HEK293 (cell line): ENCODE measurements around the gene C8G.

Source experiments
- SP3 ChIP-seq: fragments of 450-650 bp; formaldehyde crosslinking; IDR thresholded peaks from 2 replicates; pipeline ENCODE4 v1.5.1; 2016; ENCODE audit warnings: missing biosample characterization, missing genetic modification characterization
- ZBTB6 ChIP-seq: fragments of 450-650 bp; formaldehyde crosslinking; IDR thresholded peaks from 2 replicates; pipeline ENCODE4 v1.5.1; 2017; ENCODE audit warnings: missing biosample characterization, missing genetic modification characterization
- ZNF10 ChIP-seq: fragments of 450-650 bp; formaldehyde crosslinking; IDR thresholded peaks from 2 replicates; pipeline ENCODE4 v1.5.1; 2017; ENCODE audit warnings: missing biosample characterization, missing genetic modification characterization
- ZNF157 ChIP-seq: fragments of 450-650 bp; formaldehyde crosslinking; IDR thresholded peaks from 2 replicates; pipeline ENCODE4 v1.5.1; 2016; ENCODE audit warnings: missing biosample characterization, missing genetic modification characterization
- ZNF18 ChIP-seq: fragments of 450-650 bp; formaldehyde crosslinking; IDR thresholded peaks from 2 replicates; pipeline ENCODE4 v1.5.1; 2016; ENCODE audit warnings: missing biosample characterization, missing genetic modification characterization
- ZNF2 ChIP-seq: fragments of 450-650 bp; formaldehyde crosslinking; IDR thresholded peaks from 2 replicates; pipeline ENCODE4 v1.5.1; 2016; ENCODE audit warnings: missing biosample characterization, missing genetic modification characterization
- ZNF23 ChIP-seq: fragments of 450-650 bp; formaldehyde crosslinking; IDR thresholded peaks from 2 replicates; pipeline ENCODE4 v1.5.1; 2016; ENCODE audit warnings: missing biosample characterization, missing genetic modification characterization, borderline replicate concordance
- ZNF280D ChIP-seq: fragments of 450-650 bp; formaldehyde crosslinking; IDR thresholded peaks from 2 replicates; pipeline ENCODE4 v1.5.1; 2016; ENCODE audit warnings: missing biosample characterization, missing genetic modification characterization
- ZNF518A ChIP-seq: fragments of 450-650 bp; formaldehyde crosslinking; conservative IDR thresholded peaks from 2 replicates; pipeline ENCODE4 v1.5.1; 2016; ENCODE audit warnings: low read depth, missing biosample characterization, missing genetic modification characterization
- ZNF624 ChIP-seq: fragments of 450-650 bp; formaldehyde crosslinking; IDR thresholded peaks from 2 replicates; pipeline ENCODE4 v1.5.1; 2017; ENCODE audit warnings: missing biosample characterization, missing genetic modification characterization
- ZNF707 ChIP-seq: fragments of 450-650 bp; formaldehyde crosslinking; IDR thresholded peaks from 2 replicates; pipeline ENCODE4 v1.5.1; 2016; ENCODE audit warnings: missing biosample characterization, missing genetic modification characterization
- ZNF792 ChIP-seq: fragments of 450-650 bp; formaldehyde crosslinking; IDR thresholded peaks from 2 replicates; pipeline ENCODE4 v1.5.1; 2016; ENCODE audit warnings: missing biosample characterization, missing genetic modification characterization
- TF ChIP-seq, protein P1 (sequence below): fragments of 450-650 bp; formaldehyde crosslinking; IDR thresholded peaks from 2 replicates; pipeline ENCODE4 v1.5.1; 2016; ENCODE audit warnings: missing biosample characterization, missing genetic modification characterization
- TF ChIP-seq, protein P2 (sequence below): fragments of 450-650 bp; IDR thresholded peaks from 2 replicates; pipeline ENCODE4 v1.5.1; 2018; ENCODE audit warnings: missing biosample characterization, mild to moderate bottlenecking, missing genetic modification characterization

GRCh38 chr9:136900988-136901515 lies 44.0 kb upstream of the C8G start:
- TF ChIP-seq ZNF707 = no peak
- no peak for TF ChIP-seq ZBTB6
- TF ChIP-seq ZNF23 = no peak
- no peak for TF ChIP-seq ZNF10
- TF ChIP-seq ZNF2 = no peak
- no peak for TF ChIP-seq ZNF624 (tag by site-specific recombination)
- no peak for TF ChIP-seq ZNF157 (tag by site-specific recombination)
- TF ChIP-seq SP3 (tag by site-specific recombination) = no peak
- TF ChIP-seq ZNF18 (tag by site-specific recombination) = no peak
- no peak for TF ChIP-seq ZNF792 (tag by site-specific recombination)
- TF ChIP-seq, protein P1, sequence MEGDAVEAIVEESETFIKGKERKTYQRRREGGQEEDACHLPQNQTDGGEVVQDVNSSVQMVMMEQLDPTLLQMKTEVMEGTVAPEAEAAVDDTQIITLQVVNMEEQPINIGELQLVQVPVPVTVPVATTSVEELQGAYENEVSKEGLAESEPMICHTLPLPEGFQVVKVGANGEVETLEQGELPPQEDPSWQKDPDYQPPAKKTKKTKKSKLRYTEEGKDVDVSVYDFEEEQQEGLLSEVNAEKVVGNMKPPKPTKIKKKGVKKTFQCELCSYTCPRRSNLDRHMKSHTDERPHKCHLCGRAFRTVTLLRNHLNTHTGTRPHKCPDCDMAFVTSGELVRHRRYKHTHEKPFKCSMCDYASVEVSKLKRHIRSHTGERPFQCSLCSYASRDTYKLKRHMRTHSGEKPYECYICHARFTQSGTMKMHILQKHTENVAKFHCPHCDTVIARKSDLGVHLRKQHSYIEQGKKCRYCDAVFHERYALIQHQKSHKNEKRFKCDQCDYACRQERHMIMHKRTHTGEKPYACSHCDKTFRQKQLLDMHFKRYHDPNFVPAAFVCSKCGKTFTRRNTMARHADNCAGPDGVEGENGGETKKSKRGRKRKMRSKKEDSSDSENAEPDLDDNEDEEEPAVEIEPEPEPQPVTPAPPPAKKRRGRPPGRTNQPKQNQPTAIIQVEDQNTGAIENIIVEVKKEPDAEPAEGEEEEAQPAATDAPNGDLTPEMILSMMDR (tag by site-specific recombination) = no peak
- TF ChIP-seq, protein P2, sequence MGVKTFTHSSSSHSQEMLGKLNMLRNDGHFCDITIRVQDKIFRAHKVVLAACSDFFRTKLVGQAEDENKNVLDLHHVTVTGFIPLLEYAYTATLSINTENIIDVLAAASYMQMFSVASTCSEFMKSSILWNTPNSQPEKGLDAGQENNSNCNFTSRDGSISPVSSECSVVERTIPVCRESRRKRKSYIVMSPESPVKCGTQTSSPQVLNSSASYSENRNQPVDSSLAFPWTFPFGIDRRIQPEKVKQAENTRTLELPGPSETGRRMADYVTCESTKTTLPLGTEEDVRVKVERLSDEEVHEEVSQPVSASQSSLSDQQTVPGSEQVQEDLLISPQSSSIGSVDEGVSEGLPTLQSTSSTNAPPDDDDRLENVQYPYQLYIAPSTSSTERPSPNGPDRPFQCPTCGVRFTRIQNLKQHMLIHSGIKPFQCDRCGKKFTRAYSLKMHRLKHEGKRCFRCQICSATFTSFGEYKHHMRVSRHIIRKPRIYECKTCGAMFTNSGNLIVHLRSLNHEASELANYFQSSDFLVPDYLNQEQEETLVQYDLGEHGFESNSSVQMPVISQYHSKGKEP (tag by site-specific recombination) = no peak
- no peak for TF ChIP-seq ZNF280D
- TF ChIP-seq ZNF518A (tag by site-specific recombination) = no peak
